ENCODE data around the gene BBS9. TPM values are rescaled to one million over a fixed set of nuclear protein-coding genes. Genes with fewer than 3 reads are reported as not detected.

The BBS9 gene
- total RNA-seq, 2 experiments from 2014 or later: 7.0 to 7.4 TPM

GRCh38 chr7:33646891-33647391 is 517.6 kb downstream of the BBS9 start:
- DNase-seq: no peak
- Mint-ChIP-seq H3K36me3 (ENCODE audit: low read depth) (peaks cover 4% of the 10 kb centered on the region), H3K27me3 (ENCODE audit: low read depth) (no peaks in the 10 kb centered on the region), H3K4me1 (ENCODE audit: low read depth) (no peaks in the 10 kb centered on the region), H3K27ac (no peak overlapping the region), H3K9me3 (no peaks in the 10 kb centered on the region), H3K4me3 (no peak overlapping the region)
- intact Hi-C loops (cut with micrococcal nuclease): no loop called here
- CTCF ChIA-PET: interaction anchor here (1.2 kb wide), 1 partner anchor 51 kb away, joined by 3 read pairs; no protein-coding TSS in a partner anchor

GRCh38 chr7:33649476-33650441 is 520.4 kb downstream of the BBS9 start:
- H3K4me1 Mint-ChIP-seq (ENCODE audit: low read depth): no peaks in the 10 kb centered on the region
- no peaks in the 10 kb centered on the region for H3K36me3 Mint-ChIP-seq (ENCODE audit: low read depth)
- CTCF ChIA-PET: no interaction called here
- H3K27me3 Mint-ChIP-seq (ENCODE audit: low read depth): no peaks in the 10 kb centered on the region
- DNase-seq: no peak
- intact Hi-C loops (cut with micrococcal nuclease): no loop called here
- H3K27ac Mint-ChIP-seq: no peak overlapping the region
- H3K9me3 Mint-ChIP-seq: no peaks in the 10 kb centered on the region
- H3K4me3 Mint-ChIP-seq: no peak overlapping the region

- H3K4me1 Mint-ChIP-seq (ENCODE audit: low read depth): no peaks in the 10 kb centered on the region
- H3K27ac Mint-ChIP-seq: no peak overlapping the region
- no peaks in the 10 kb centered on the region for H3K36me3 Mint-ChIP-seq (ENCODE audit: low read depth)
- no peaks in the 10 kb centered on the region for H3K9me3 Mint-ChIP-seq
- intact Hi-C loops (cut with micrococcal nuclease): no loop called here
- DNase-seq: no peak
- no peak overlapping the region for H3K4me3 Mint-ChIP-seq
- CTCF ChIA-PET: no interaction called here
- H3K27me3 Mint-ChIP-seq (ENCODE audit: low read depth): no peaks in the 10 kb centered on the region
Measured at GRCh38 chr7:33650828-33651227, 521.5 kb downstream of the BBS9 start.

GRCh38 chr7:33651998-33652515 is 522.7 kb downstream of the BBS9 start:
- Mint-ChIP-seq H3K9me3 (no peaks in the 10 kb centered on the region), H3K4me1 (ENCODE audit: low read depth) (no peaks in the 10 kb centered on the region), H3K4me3 (no peak overlapping the region), H3K27me3 (ENCODE audit: low read depth) (no peaks in the 10 kb centered on the region), H3K36me3 (ENCODE audit: low read depth) (no peaks in the 10 kb centered on the region), H3K27ac (no peak overlapping the region)
- CTCF ChIA-PET: no interaction called here
- DNase-seq: no peak
- intact Hi-C loops (cut with micrococcal nuclease): no loop called here

GRCh38 chr7:33654676-33655075 is 525.3 kb downstream of the BBS9 start:
- Mint-ChIP-seq H3K9me3 (no peaks in the 10 kb centered on the region), H3K27me3 (ENCODE audit: low read depth) (no peaks in the 10 kb centered on the region), H3K36me3 (ENCODE audit: low read depth) (no peaks in the 10 kb centered on the region), H3K27ac (no peak overlapping the region), H3K4me3 (no peak overlapping the region), H3K4me1 (ENCODE audit: low read depth) (no peaks in the 10 kb centered on the region)
- CTCF ChIA-PET: no interaction called here
- DNase-seq: no peak
- intact Hi-C loops (cut with micrococcal nuclease): no loop called here

Other genes with a start within 250 kb of the BBS9 start
- 10 to 100 TPM; 30.6 to 32.2 TPM for gene KBTBD2, start 237.8 kb upstream of the BBS9 start, total RNA-seq
- gene FKBP9, start 172.1 kb upstream of the BBS9 start, total RNA-seq: under 1 TPM; 0.62 to 0.64 TPM
- 10 to 100 TPM; 39.5 to 40.9 TPM for gene NT5C3A, start 66.8 kb upstream of the BBS9 start, total RNA-seq
- 10 to 100 TPM; 14.2 to 17.6 TPM for gene RP9, start 20.2 kb upstream of the BBS9 start, total RNA-seq